Placental epithelial cell (primary cell): ENCODE results near the gene KIAA1549. TPM values are rescaled to one million over a fixed set of nuclear protein-coding genes. Genes with fewer than 3 reads are reported as not detected.

ENCODE experiments used
- small RNA-seq: library from RNA; depleted of rRNA; stranded (forward); fragments of <200 nt; gene quantifications from one replicate; pipeline ENCODE3, GENCODE V24; 2012
- total RNA-seq: library from RNA; depleted of rRNA; stranded (reverse); fragments of >200 nt; gene quantifications from 2 replicates; pipeline ENCODE4 v1.2.3, GENCODE V29; 2012

The KIAA1549 gene
- total RNA-seq, result 8.2 and 14.3 TPM in 2 replicates

DNA sequence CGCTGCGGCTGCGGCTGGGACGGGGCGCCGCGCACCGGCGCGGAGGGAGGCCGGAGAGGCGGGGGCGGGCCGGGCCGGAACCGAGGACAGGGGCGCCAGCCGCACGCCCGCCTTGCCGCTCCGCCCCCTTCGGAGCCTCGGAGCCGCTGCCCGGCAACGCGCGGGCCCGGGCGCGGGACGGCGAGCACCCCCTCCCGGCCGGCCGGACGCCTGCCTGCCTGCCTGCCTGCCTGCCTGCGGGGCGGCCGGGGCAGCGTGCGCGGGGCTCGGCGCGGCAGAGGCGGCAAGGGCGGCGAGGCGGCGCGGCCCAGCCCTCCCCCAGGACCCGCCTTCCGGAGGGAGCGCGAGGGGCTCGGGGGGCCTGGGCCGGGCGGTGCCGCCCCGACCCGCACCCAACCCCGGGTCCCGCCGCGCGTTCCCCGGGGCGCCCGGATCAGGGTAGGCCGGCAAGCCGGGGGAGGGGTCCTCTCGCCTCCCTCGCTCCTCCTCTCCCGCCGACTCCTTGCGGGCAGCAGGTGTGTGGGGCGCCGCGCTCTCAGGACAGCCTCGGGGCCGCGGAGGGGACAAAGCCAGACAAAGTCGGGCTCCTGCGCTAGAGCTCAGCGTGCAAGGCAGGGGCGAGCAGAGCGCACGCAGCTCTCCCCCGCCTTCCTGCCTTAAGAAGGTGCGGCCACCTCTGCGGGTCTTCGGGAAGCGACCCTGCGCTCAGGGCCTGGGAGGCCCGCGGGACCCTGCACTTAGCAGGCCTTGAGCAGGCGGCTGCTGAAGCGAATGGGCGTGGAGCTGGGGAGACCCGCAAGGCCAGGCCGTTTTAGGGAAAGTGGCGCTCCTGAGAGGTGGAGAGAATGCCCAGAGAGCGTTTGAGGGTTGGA, at the start of gene KIAA1549:
Gene KIAA1549 (minus strand): TSS at position 58 of the 872 bp plus-strand sequence. CDS start 120 bp downstream, outside the sequence.

DNA sequence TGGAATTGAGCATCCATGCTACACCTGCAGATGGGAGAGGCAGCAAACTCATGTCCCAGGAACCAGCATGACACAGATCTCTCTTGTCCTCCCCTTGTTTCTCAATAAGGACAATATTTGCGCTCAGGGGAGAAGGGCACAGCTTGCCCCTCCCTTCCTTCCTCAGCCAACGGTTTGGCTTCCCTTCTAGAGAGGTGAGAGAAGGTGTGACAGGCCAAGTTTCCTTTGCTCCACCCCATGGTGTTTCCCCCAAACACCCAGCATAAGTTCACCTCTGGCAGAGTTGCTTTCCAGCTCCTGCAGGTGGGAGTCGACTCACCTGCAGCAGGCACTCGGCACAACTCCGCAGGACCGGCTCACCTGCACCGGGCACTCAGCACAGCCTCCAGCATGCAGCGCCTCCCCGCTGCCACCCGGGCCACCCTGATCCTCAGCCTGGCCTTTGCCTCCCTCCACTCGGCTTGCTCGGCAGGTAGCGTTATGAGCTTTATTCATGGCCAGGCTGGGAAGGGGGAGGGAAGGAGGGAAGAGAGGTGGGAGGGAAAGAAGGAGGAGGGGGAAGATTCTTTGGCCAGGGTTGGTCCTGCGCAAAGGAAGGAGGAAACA, 183.4 kb downstream of the KIAA1549 start, which contains the start of the genes ATP6V0A4 and TMEM213:
Gene ATP6V0A4 (minus strand): TSS at position 482 of the 606 bp plus-strand sequence. CDS start 26,949 bp downstream, outside the sequence.
Gene TMEM213 (plus strand): TSS at position 280 of the 606 bp plus-strand sequence. CDS start 111 bp downstream, at position 391.

Small RNA genes lying within 50 kb of the gene (small RNA-seq; reads per million reads assigned to genes)
- not detected for gene RNU6-1272P

Other genes starting within 250 kb of the KIAA1549 start
- not detected in 2 replicates for gene TMEM213, start 183.4 kb downstream of the KIAA1549 start, total RNA-seq
- under 0.01 and 4.1 TPM in 2 replicates for gene ATP6V0A4, start 183.2 kb downstream of the KIAA1549 start, total RNA-seq
- gene ZC3HAV1L, start 54.7 kb upstream of the KIAA1549 start, total RNA-seq, result 50.3 and 55.2 TPM in 2 replicates
- 20.8 and 32.6 TPM in 2 replicates for gene ZC3HAV1, start 128.3 kb upstream of the KIAA1549 start, total RNA-seq
- gene UBN2, start 249.8 kb upstream of the KIAA1549 start, total RNA-seq, result 9.0 and 12.2 TPM in 2 replicates